ENCODE results near the gene ADAMTS9. TPM values are rescaled to one million over a fixed set of nuclear protein-coding genes. Genes with fewer than 3 reads are reported as not detected.

ADAMTS9 gene
- total and polyA plus RNA-seq, 10 of the 15 experiments (the other 5 are each of a cell fraction or from before 2014, with no cell fraction given) = 0.08 TPM; not detected in 9

DNA sequence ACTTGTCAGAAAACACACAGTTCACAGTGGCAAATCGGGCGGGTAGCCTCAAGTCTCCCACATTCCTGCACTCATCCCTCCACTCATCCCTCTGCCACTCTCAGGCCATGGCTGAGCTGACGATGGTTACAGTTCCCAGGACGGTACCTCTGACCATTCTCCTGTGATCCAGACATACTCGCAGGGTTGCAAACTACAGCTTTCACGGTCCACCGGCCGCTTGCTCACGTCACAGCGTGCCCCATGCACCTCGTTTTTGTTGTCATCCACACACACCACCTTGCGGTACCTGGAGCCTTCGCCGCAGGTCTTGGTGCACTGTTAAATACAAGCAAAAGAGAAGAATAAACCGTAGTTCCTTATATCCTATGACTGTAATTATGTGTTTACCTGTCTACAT, 137.1 kb downstream of the ADAMTS9 start:
- Histone ChIP-seq H3K27ac (ENCODE audit: control insufficient read depth, insufficient read depth) (no peak overlapping the region), H3K4me1 (ENCODE audit: control insufficient read depth, insufficient read depth, low read length) (no peaks in the 10 kb centered on the region), H3K9ac (ENCODE audit: control insufficient read depth, insufficient read depth, low read length) (no peak overlapping the region), H3K36me3 (ENCODE audit: control insufficient read depth in 2 of 2, insufficient read depth in 2 of 2, low read length in 1 of 2) (no peaks in the 10 kb centered on the region), H3K4me3 (no peak overlapping the region), H3K27me3 (replicated peaks in 1 of 2; ENCODE audit: control insufficient read depth in 2 of 2, insufficient read depth in 2 of 2, low read length in 1 of 2) (peaks cover 0 to 1% of the 10 kb centered on the region in 2 experiments; a peak in 1 of 4 replicates), H4K20me1 (ENCODE audit: control insufficient read depth, insufficient read depth) (no peaks in the 10 kb centered on the region), H3K9me3 (replicated peaks; ENCODE audit: control insufficient read depth, insufficient read depth, low read length) (no peaks in the 10 kb centered on the region), H2AFZ (ENCODE audit: control insufficient read depth, low read depth, low read length) (no peak overlapping the region), H3K4me2 (ENCODE audit: control insufficient read depth, insufficient read depth) (no peak overlapping the region), H3K79me2 (ENCODE audit: control insufficient read depth, insufficient read depth, low read length) (no peaks in the 10 kb centered on the region)
- ATAC-seq = no peak
- no TSS peak for BruUV-seq (replicated peaks)
- 49% methylated on average over 15 of the region's 15 CpGs for WGBS (ENCODE audit: insufficient coverage, insufficient replicate concordance, low lambda C conversion rate, missing lambda C conversion rate)
- ChIA-PET RAD21 (ENCODE audit: unreplicated experiment) (no interaction called here), POLR2A (no interaction called here), CTCF (interaction anchor here (1.0 kb wide), 1 partner anchor 20 kb away, joined by 3 read pairs; no protein-coding TSS in a partner anchor), SMC1A (ENCODE audit: uncharacterized antibody, unreplicated experiment) (interaction anchor here (1.5 kb wide), 1 partner anchor 25 kb away, joined by 4 read pairs; no protein-coding TSS in a partner anchor)
- in situ Hi-C loops (cut with MboI) = no loop called here
- FAIRE-seq = no peak
- TF ChIP-seq EP300 (IDR thresholded peaks at IDR 0.05; ENCODE audit: borderline replicate concordance in 1 of 2, control insufficient read depth in 1 of 2, low read depth in 2 of 2, low read length in 2 of 2) (no peak), PAX8 (IDR thresholded peaks at IDR 0.05) (no peak), SMARCA5 (IDR thresholded peaks at IDR 0.05) (no peak), POU2F2 (IDR thresholded peaks at IDR 0.05; ENCODE audit: borderline replicate concordance, low read depth, low read length) (no peak), ESRRA (IDR thresholded peaks at IDR 0.05; ENCODE audit: low read length) (no peak), SMC3 (IDR thresholded peaks at IDR 0.05; ENCODE audit: borderline replicate concordance, low read length) (no peak), RFX5 (IDR thresholded peaks at IDR 0.05; ENCODE audit: low read depth, low read length) (no peak), RB1 (IDR thresholded peaks at IDR 0.05; ENCODE audit: borderline replicate concordance) (no peak), MXI1 (IDR thresholded peaks at IDR 0.05; ENCODE audit: low read depth, low read length) (no peak)
- TF ChIP-seq, protein P1, sequence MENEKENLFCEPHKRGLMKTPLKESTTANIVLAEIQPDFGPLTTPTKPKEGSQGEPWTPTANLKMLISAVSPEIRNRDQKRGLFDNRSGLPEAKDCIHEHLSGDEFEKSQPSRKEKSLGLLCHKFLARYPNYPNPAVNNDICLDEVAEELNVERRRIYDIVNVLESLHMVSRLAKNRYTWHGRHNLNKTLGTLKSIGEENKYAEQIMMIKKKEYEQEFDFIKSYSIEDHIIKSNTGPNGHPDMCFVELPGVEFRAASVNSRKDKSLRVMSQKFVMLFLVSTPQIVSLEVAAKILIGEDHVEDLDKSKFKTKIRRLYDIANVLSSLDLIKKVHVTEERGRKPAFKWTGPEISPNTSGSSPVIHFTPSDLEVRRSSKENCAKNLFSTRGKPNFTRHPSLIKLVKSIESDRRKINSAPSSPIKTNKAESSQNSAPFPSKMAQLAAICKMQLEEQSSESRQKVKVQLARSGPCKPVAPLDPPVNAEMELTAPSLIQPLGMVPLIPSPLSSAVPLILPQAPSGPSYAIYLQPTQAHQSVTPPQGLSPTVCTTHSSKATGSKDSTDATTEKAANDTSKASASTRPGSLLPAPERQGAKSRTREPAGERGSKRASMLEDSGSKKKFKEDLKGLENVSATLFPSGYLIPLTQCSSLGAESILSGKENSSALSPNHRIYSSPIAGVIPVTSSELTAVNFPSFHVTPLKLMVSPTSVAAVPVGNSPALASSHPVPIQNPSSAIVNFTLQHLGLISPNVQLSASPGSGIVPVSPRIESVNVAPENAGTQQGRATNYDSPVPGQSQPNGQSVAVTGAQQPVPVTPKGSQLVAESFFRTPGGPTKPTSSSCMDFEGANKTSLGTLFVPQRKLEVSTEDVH (IDR thresholded peaks at IDR 0.05; ENCODE audit: low read depth, partially characterized antibody) = no peak
- TF ChIP-seq, protein P2, sequence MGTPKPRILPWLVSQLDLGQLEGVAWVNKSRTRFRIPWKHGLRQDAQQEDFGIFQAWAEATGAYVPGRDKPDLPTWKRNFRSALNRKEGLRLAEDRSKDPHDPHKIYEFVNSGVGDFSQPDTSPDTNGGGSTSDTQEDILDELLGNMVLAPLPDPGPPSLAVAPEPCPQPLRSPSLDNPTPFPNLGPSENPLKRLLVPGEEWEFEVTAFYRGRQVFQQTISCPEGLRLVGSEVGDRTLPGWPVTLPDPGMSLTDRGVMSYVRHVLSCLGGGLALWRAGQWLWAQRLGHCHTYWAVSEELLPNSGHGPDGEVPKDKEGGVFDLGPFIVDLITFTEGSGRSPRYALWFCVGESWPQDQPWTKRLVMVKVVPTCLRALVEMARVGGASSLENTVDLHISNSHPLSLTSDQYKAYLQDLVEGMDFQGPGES (IDR thresholded peaks at IDR 0.05) = no peak
- TF ChIP-seq, protein P3, sequence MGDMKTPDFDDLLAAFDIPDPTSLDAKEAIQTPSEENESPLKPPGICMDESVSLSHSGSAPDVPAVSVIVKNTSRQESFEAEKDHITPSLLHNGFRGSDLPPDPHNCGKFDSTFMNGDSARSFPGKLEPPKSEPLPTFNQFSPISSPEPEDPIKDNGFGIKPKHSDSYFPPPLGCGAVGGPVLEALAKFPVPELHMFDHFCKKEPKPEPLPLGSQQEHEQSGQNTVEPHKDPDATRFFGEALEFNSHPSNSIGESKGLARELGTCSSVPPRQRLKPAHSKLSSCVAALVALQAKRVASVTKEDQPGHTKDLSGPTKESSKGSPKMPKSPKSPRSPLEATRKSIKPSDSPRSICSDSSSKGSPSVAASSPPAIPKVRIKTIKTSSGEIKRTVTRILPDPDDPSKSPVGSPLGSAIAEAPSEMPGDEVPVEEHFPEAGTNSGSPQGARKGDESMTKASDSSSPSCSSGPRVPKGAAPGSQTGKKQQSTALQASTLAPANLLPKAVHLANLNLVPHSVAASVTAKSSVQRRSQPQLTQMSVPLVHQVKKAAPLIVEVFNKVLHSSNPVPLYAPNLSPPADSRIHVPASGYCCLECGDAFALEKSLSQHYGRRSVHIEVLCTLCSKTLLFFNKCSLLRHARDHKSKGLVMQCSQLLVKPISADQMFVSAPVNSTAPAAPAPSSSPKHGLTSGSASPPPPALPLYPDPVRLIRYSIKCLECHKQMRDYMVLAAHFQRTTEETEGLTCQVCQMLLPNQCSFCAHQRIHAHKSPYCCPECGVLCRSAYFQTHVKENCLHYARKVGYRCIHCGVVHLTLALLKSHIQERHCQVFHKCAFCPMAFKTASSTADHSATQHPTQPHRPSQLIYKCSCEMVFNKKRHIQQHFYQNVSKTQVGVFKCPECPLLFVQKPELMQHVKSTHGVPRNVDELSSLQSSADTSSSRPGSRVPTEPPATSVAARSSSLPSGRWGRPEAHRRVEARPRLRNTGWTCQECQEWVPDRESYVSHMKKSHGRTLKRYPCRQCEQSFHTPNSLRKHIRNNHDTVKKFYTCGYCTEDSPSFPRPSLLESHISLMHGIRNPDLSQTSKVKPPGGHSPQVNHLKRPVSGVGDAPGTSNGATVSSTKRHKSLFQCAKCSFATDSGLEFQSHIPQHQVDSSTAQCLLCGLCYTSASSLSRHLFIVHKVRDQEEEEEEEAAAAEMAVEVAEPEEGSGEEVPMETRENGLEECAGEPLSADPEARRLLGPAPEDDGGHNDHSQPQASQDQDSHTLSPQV (IDR thresholded peaks at IDR 0.05) = no peak
- intact Hi-C loops (cut with micrococcal nuclease; ENCODE audit: unreplicated experiment) = no loop called here
- no peak for DNase-seq (ENCODE audit: low read depth, low spot score)
